ENCODE measurements around the gene ARHGAP44. TPM values are rescaled to one million over a fixed set of nuclear protein-coding genes. Genes with fewer than 3 reads are reported as not detected.

The ARHGAP44 gene
- total and polyA plus RNA-seq, 2 experiments from 2014 or later, result 5.8 to 16.4 TPM

DNA sequence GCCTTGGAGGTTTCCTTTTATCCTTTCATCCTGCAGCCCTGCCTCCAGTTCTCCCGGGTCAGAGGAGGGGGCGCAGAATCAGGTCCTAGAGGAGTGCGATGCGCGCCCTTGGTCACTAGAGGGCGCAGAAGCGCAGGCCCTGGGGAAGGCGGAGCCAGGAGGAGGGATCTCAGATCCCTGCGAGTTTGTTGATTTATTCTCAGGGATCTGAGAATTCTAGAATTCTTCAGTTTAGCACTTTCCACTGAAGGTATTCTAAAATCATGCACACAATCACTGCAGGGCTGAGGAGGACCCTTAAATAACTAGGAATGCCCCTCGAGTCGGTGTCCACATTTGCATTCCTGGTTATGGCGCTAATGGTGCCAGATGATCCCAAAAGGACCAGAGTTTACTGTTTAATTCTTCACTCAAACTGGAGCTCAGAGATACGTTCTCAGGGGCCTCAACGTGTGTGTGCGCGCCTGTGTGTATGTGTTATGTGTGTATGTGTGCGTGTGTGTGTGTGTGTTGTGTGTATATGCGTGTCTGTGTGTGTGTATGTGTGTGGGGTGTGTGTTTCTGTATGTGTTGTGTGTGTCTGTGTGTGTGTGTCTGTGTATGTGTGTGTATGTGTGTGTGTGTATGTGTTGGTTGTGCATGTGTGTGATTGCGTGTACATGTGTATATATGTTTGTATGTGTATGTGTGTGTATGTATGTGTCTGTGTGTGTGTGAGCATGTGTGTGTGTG, 235.4 kb downstream of the ARHGAP44 start:
- H3F3A ChIP-seq (replicated peaks; ENCODE audit: low read depth), result no peaks in the 10 kb centered on the region; the same call in 1 of the 2 replicates
- H3K4me1 ChIP-seq (ENCODE audit: insufficient read depth), result no peaks in the 10 kb centered on the region; the same call in 1 of the 2 replicates
- ATAC-seq (peak; percentile 95), DNase-seq (ENCODE audit: low spot score) (peak; percentile 87)
- no peaks in the 10 kb centered on the region for H3K9me3 Mint-ChIP-seq
- H3K4me1 Mint-ChIP-seq, result peaks cover 6% of the 10 kb centered on the region; the same call in 2 of the 3 replicates
- no peaks in the 10 kb centered on the region for H3K27me3 ChIP-seq (ENCODE audit: insufficient read depth)
- peak overlapping the region; percentile 73 for H3K4me2 ChIP-seq
- no peaks in the 10 kb centered on the region for H3K36me3 ChIP-seq (ENCODE audit: insufficient read depth)
- no peaks in the 10 kb centered on the region for H3K36me3 Mint-ChIP-seq (ENCODE audit: low read depth)
- no peak overlapping the region for H3K27ac Mint-ChIP-seq
- TF ChIP-seq, protein P1, sequence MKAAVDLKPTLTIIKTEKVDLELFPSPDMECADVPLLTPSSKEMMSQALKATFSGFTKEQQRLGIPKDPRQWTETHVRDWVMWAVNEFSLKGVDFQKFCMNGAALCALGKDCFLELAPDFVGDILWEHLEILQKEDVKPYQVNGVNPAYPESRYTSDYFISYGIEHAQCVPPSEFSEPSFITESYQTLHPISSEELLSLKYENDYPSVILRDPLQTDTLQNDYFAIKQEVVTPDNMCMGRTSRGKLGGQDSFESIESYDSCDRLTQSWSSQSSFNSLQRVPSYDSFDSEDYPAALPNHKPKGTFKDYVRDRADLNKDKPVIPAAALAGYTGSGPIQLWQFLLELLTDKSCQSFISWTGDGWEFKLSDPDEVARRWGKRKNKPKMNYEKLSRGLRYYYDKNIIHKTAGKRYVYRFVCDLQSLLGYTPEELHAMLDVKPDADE (IDR thresholded peaks at IDR 0.05), result no peak
- TF ChIP-seq, protein P2, sequence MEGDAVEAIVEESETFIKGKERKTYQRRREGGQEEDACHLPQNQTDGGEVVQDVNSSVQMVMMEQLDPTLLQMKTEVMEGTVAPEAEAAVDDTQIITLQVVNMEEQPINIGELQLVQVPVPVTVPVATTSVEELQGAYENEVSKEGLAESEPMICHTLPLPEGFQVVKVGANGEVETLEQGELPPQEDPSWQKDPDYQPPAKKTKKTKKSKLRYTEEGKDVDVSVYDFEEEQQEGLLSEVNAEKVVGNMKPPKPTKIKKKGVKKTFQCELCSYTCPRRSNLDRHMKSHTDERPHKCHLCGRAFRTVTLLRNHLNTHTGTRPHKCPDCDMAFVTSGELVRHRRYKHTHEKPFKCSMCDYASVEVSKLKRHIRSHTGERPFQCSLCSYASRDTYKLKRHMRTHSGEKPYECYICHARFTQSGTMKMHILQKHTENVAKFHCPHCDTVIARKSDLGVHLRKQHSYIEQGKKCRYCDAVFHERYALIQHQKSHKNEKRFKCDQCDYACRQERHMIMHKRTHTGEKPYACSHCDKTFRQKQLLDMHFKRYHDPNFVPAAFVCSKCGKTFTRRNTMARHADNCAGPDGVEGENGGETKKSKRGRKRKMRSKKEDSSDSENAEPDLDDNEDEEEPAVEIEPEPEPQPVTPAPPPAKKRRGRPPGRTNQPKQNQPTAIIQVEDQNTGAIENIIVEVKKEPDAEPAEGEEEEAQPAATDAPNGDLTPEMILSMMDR (conservative IDR thresholded peaks at IDR 0.05; ENCODE audit: low read depth in 2 of 2), result peak; percentile 85 to 95
- H3K79me2 ChIP-seq (replicated peaks; ENCODE audit: insufficient read depth), result no peaks in the 10 kb centered on the region
- H3K4me3 Mint-ChIP-seq, result peak overlapping the region; percentile 39; the same call in 2 of the 3 replicates
- H3K4me3 ChIP-seq, result peak overlapping the region; percentile 42; the same call in 1 of the 2 replicates
- peaks cover 2% of the 10 kb centered on the region for H3K27me3 Mint-ChIP-seq (ENCODE audit: insufficient read depth, low read depth, poor library complexity)
- no peaks in the 10 kb centered on the region for H3K9me2 ChIP-seq (ENCODE audit: insufficient read depth)
- no peaks in the 10 kb centered on the region for H4K20me1 ChIP-seq (replicated peaks; ENCODE audit: insufficient read depth)
- H3K27ac ChIP-seq (ENCODE audit: low read depth), result no peak overlapping the region
- peak overlapping the region; percentile 64; the same call in 1 of the 2 replicates for H2AFZ ChIP-seq

GRCh38 chr17:13025258-13025627, 235.9 kb downstream of the ARHGAP44 start:
- H3K4me3 Mint-ChIP-seq, result no peak overlapping the region
- no peak for ATAC-seq
- no peak overlapping the region for H3K4me2 ChIP-seq
- TF ChIP-seq STAT1 (IDR thresholded peaks at IDR 0.05; ENCODE audit: unreplicated experiment), result no peak
- TF ChIP-seq, protein P1 (IDR thresholded peaks at IDR 0.05), result no peak
- TF ChIP-seq EZH2 (IDR thresholded peaks at IDR 0.05; ENCODE audit: low read depth, unreplicated experiment), result no peak
- no peak for TF ChIP-seq ZNF331 (CRISPR knock-in tag; IDR thresholded peaks at IDR 0.05; ENCODE audit: low read depth)
- TF ChIP-seq CREB1 (CRISPR knock-in tag; IDR thresholded peaks at IDR 0.05; ENCODE audit: low read depth), result no peak
- TF ChIP-seq ZNF114 (CRISPR knock-in tag; IDR thresholded peaks at IDR 0.05), result no peak
- no peak for TF ChIP-seq NANOG (IDR thresholded peaks at IDR 0.05; ENCODE audit: borderline replicate concordance)
- TF ChIP-seq EZH2phosphoT487 (IDR thresholded peaks at IDR 0.05; ENCODE audit: unreplicated experiment), result no peak
- no peak for TF ChIP-seq POLR2AphosphoS5 (IDR thresholded peaks at IDR 0.05; ENCODE audit: low read depth)
- TF ChIP-seq, protein P2 (conservative IDR thresholded peaks at IDR 0.05; ENCODE audit: low read depth in 2 of 2), result no peak
- TF ChIP-seq REST (IDR thresholded peaks at IDR 0.05; ENCODE audit: unreplicated experiment), result no peak
- no peak for TF ChIP-seq JUNB (IDR thresholded peaks at IDR 0.05; ENCODE audit: unreplicated experiment)

More at GRCh38 chr17:13025258-13025627, 235.9 kb downstream of the ARHGAP44 start:
- peaks cover 6% of the 10 kb centered on the region; the same call in 2 of the 3 replicates for H3K4me1 Mint-ChIP-seq
- no peaks in the 10 kb centered on the region for H4K20me1 ChIP-seq (replicated peaks; ENCODE audit: insufficient read depth)
- no peak overlapping the region for H3K4me3 ChIP-seq
- DNase-seq (ENCODE audit: low spot score), result no peak
- H2AFZ ChIP-seq, result peak overlapping the region; percentile 80; the same call in 1 of the 2 replicates
- H3K9me2 ChIP-seq (ENCODE audit: insufficient read depth), result no peaks in the 10 kb centered on the region
- no peaks in the 10 kb centered on the region for H3K27me3 ChIP-seq (ENCODE audit: insufficient read depth)
- no peaks in the 10 kb centered on the region for H3K79me2 ChIP-seq (replicated peaks; ENCODE audit: insufficient read depth)
- no peaks in the 10 kb centered on the region; the same call in 1 of the 2 replicates for H3F3A ChIP-seq (replicated peaks; ENCODE audit: low read depth)
- H3K4me1 ChIP-seq (ENCODE audit: insufficient read depth), result no peaks in the 10 kb centered on the region; the same call in 1 of the 2 replicates
- no peaks in the 10 kb centered on the region for H3K9me3 Mint-ChIP-seq
- no peak overlapping the region for H3K27ac Mint-ChIP-seq
- peaks cover 2% of the 10 kb centered on the region for H3K27me3 Mint-ChIP-seq (ENCODE audit: insufficient read depth, low read depth, poor library complexity)
- no peak overlapping the region for H3K27ac ChIP-seq (ENCODE audit: low read depth)
- H3K36me3 ChIP-seq (ENCODE audit: insufficient read depth), result no peaks in the 10 kb centered on the region
- no peaks in the 10 kb centered on the region for H3K36me3 Mint-ChIP-seq (ENCODE audit: low read depth)

All from GM23338 (cell line).